ENCODE data around the gene PIK3C2G. TPM values are rescaled to one million over a fixed set of nuclear protein-coding genes. Genes with fewer than 3 reads are reported as not detected.

Gene PIK3C2G
- total RNA-seq, 1 experiment from 2014 or later, result not detected

DNA sequence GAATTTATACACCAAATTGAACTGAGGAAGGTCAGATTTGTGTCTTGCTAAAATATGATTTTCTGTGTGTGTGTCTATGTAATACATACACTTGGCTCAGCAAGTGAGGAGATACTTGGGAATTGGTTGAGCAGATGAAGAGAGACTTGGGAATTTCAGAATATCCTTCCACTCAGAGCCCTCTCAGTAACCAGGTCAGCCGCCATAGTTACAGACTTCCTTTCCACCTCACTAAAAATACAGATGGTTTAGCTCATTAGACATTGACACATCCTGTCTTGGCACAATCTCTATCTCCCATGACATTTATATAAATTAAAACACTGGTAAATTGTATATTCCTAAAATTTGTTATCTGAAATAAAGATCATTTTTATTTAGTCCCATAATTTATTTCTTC is 15.9 kb downstream of the PIK3C2G start:
- Histone ChIP-seq H3K27ac (ENCODE audit: low read length) (no peak overlapping the region), H3K9me3 (ENCODE audit: control insufficient read depth, insufficient read depth, low read depth, low read length) (no peaks in the 10 kb centered on the region), H3K4me1 (ENCODE audit: control insufficient read depth, insufficient read depth, low read length) (no peaks in the 10 kb centered on the region), H3K4me3 (ENCODE audit: low read depth in 2 of 2, low read length in 2 of 2) (no peak overlapping the region), H3K27me3 (ENCODE audit: control insufficient read depth, insufficient read depth, low read length) (no peaks in the 10 kb centered on the region), H3K36me3 (ENCODE audit: control insufficient read depth, insufficient read depth, low read length) (no peaks in the 10 kb centered on the region)
- intact Hi-C loops (cut with micrococcal nuclease; ENCODE audit: unreplicated experiment), result no loop called here
- no TSS peak for BruUV-seq (replicated peaks)
- POLR2A ChIA-PET, result no interaction called here
- DNase-seq (ENCODE audit: low read depth, low spot score), result no peak
- CTCF ChIA-PET, result no interaction called here
- in situ Hi-C loops (cut with HindIII; ENCODE audit: low pct_unique_long_range_greater_than_20kb, low sequenced_read_pairs), result no loop called here
- TF ChIP-seq, protein P1, sequence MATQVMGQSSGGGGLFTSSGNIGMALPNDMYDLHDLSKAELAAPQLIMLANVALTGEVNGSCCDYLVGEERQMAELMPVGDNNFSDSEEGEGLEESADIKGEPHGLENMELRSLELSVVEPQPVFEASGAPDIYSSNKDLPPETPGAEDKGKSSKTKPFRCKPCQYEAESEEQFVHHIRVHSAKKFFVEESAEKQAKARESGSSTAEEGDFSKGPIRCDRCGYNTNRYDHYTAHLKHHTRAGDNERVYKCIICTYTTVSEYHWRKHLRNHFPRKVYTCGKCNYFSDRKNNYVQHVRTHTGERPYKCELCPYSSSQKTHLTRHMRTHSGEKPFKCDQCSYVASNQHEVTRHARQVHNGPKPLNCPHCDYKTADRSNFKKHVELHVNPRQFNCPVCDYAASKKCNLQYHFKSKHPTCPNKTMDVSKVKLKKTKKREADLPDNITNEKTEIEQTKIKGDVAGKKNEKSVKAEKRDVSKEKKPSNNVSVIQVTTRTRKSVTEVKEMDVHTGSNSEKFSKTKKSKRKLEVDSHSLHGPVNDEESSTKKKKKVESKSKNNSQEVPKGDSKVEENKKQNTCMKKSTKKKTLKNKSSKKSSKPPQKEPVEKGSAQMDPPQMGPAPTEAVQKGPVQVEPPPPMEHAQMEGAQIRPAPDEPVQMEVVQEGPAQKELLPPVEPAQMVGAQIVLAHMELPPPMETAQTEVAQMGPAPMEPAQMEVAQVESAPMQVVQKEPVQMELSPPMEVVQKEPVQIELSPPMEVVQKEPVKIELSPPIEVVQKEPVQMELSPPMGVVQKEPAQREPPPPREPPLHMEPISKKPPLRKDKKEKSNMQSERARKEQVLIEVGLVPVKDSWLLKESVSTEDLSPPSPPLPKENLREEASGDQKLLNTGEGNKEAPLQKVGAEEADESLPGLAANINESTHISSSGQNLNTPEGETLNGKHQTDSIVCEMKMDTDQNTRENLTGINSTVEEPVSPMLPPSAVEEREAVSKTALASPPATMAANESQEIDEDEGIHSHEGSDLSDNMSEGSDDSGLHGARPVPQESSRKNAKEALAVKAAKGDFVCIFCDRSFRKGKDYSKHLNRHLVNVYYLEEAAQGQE (IDR thresholded peaks at IDR 0.05; ENCODE audit: insufficient read depth in 1 of 2, low read depth in 2 of 2, low read length in 1 of 2), result no peak
- no peak for TF ChIP-seq TCF7L2 (IDR thresholded peaks at IDR 0.05; ENCODE audit: low read depth, low read length)
- TF ChIP-seq SIN3A (IDR thresholded peaks at IDR 0.05; ENCODE audit: borderline replicate concordance, insufficient read depth, low read depth, low read length), result no peak
- TF ChIP-seq, protein P2, sequence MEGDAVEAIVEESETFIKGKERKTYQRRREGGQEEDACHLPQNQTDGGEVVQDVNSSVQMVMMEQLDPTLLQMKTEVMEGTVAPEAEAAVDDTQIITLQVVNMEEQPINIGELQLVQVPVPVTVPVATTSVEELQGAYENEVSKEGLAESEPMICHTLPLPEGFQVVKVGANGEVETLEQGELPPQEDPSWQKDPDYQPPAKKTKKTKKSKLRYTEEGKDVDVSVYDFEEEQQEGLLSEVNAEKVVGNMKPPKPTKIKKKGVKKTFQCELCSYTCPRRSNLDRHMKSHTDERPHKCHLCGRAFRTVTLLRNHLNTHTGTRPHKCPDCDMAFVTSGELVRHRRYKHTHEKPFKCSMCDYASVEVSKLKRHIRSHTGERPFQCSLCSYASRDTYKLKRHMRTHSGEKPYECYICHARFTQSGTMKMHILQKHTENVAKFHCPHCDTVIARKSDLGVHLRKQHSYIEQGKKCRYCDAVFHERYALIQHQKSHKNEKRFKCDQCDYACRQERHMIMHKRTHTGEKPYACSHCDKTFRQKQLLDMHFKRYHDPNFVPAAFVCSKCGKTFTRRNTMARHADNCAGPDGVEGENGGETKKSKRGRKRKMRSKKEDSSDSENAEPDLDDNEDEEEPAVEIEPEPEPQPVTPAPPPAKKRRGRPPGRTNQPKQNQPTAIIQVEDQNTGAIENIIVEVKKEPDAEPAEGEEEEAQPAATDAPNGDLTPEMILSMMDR (IDR thresholded peaks at IDR 0.05), result no peak
- no peak for TF ChIP-seq POLR2AphosphoS5 (IDR thresholded peaks at IDR 0.05; ENCODE audit: low read depth, low read length)
- ATAC-seq, result no peak

DNA sequence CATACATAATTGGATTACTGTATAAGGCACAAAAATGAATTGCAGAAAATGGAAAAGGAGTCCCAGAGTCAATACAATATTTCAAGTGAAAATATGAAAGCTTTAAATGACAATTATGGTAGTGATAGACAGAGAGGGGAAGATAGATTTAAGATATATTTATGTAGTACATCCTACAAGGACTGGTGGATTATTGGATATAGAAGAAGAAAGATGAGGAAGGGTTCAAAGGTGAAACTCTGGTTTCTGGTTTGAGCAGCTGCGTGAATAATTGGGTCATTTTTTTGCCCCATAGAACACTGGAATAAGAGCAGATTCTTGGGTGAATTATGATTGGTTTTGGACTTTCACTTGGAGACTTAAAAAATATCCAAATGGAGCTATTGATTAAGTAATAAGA is 19.4 kb downstream of the PIK3C2G start:
- no TSS peak for BruUV-seq (replicated peaks)
- no peaks in the 10 kb centered on the region for H3K4me1 ChIP-seq (ENCODE audit: control insufficient read depth, insufficient read depth, low read length)
- no peaks in the 10 kb centered on the region for H3K36me3 ChIP-seq (ENCODE audit: control insufficient read depth, insufficient read depth, low read length)
- no peak overlapping the region for H3K27ac ChIP-seq (ENCODE audit: low read length)
- H3K4me3 ChIP-seq (ENCODE audit: low read depth in 2 of 2, low read length in 2 of 2), result no peak overlapping the region
- intact Hi-C loops (cut with micrococcal nuclease; ENCODE audit: unreplicated experiment) (no loop called here), in situ Hi-C loops (cut with HindIII; ENCODE audit: low pct_unique_long_range_greater_than_20kb, low sequenced_read_pairs) (no loop called here)
- ChIA-PET CTCF (no interaction called here), POLR2A (no interaction called here)
- no peaks in the 10 kb centered on the region; the same call in 1 of the 2 replicates for H3K9me3 ChIP-seq (ENCODE audit: control insufficient read depth, insufficient read depth, low read depth, low read length)
- ATAC-seq, result no peak
- no peak for DNase-seq (ENCODE audit: low read depth, low spot score)
- no peak for TF ChIP-seq TCF7L2 (IDR thresholded peaks at IDR 0.05; ENCODE audit: low read depth, low read length)
- TF ChIP-seq, protein P1 (IDR thresholded peaks at IDR 0.05; ENCODE audit: insufficient read depth in 1 of 2, low read depth in 2 of 2, low read length in 1 of 2), result no peak
- TF ChIP-seq, protein P2 (IDR thresholded peaks at IDR 0.05), result no peak
- no peak for TF ChIP-seq SIN3A (IDR thresholded peaks at IDR 0.05; ENCODE audit: borderline replicate concordance, insufficient read depth, low read depth, low read length)
- TF ChIP-seq POLR2AphosphoS5 (IDR thresholded peaks at IDR 0.05; ENCODE audit: low read depth, low read length), result no peak
- H3K27me3 ChIP-seq (ENCODE audit: control insufficient read depth, insufficient read depth, low read length), result no peaks in the 10 kb centered on the region
